ENCODE data around the gene UBE3C.

Gene UBE3C

DNA sequence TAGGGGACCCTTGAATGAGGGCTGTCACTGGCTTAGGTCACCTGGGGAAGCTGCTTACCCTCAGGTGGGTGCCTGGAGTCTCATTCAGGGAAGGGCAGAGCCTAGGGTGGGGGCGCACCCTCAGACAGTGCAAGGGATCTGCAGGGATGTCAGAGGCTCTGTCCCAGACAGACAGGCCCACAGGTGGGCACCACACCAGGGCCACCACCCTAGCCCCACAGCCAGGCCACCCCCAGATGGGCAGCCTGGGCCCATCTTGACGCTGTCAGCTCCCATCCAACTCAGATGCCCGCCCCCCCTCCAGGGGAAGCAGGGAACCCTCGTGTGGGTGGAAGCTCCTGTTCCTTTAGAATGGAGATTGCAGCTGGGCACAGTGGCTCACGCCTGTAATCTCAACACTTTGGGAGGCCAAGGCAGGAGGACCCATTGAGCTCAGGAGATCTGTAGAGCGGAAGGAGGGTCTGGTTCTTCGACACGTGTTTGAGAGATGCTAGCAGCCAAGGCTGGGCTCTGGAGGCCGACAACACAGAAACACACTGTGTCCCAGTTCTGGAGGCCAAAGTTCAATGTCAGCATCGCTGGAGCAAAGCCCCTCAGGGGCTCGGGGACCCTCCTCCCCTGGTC lies 139.6 kb downstream of the UBE3C start:
- H3K4me3 ChIP-seq = no peak overlapping the region
- no peak for DNase-seq
- no peaks in the 10 kb centered on the region for H3K36me3 ChIP-seq
- no peak overlapping the region for H3K27ac ChIP-seq
- no peaks in the 10 kb centered on the region for H3K9me3 ChIP-seq
- TF ChIP-seq, protein P1, sequence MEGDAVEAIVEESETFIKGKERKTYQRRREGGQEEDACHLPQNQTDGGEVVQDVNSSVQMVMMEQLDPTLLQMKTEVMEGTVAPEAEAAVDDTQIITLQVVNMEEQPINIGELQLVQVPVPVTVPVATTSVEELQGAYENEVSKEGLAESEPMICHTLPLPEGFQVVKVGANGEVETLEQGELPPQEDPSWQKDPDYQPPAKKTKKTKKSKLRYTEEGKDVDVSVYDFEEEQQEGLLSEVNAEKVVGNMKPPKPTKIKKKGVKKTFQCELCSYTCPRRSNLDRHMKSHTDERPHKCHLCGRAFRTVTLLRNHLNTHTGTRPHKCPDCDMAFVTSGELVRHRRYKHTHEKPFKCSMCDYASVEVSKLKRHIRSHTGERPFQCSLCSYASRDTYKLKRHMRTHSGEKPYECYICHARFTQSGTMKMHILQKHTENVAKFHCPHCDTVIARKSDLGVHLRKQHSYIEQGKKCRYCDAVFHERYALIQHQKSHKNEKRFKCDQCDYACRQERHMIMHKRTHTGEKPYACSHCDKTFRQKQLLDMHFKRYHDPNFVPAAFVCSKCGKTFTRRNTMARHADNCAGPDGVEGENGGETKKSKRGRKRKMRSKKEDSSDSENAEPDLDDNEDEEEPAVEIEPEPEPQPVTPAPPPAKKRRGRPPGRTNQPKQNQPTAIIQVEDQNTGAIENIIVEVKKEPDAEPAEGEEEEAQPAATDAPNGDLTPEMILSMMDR (IDR thresholded peaks at IDR 0.05) = no peak
- H3K27me3 ChIP-seq = peaks cover 0 to 41% of the 10 kb centered on the region in 2 donors
- intact Hi-C loops (cut with DNase I; ENCODE audit: low total_unique reads) = loop anchor here (10.0 kb wide), 2 partner anchors 107 to 133 kb away; no protein-coding TSS in a partner anchor
- H3K4me1 ChIP-seq = peaks cover 0 to 30% (median 21%) of the 10 kb centered on the region in 4 donors

DNA sequence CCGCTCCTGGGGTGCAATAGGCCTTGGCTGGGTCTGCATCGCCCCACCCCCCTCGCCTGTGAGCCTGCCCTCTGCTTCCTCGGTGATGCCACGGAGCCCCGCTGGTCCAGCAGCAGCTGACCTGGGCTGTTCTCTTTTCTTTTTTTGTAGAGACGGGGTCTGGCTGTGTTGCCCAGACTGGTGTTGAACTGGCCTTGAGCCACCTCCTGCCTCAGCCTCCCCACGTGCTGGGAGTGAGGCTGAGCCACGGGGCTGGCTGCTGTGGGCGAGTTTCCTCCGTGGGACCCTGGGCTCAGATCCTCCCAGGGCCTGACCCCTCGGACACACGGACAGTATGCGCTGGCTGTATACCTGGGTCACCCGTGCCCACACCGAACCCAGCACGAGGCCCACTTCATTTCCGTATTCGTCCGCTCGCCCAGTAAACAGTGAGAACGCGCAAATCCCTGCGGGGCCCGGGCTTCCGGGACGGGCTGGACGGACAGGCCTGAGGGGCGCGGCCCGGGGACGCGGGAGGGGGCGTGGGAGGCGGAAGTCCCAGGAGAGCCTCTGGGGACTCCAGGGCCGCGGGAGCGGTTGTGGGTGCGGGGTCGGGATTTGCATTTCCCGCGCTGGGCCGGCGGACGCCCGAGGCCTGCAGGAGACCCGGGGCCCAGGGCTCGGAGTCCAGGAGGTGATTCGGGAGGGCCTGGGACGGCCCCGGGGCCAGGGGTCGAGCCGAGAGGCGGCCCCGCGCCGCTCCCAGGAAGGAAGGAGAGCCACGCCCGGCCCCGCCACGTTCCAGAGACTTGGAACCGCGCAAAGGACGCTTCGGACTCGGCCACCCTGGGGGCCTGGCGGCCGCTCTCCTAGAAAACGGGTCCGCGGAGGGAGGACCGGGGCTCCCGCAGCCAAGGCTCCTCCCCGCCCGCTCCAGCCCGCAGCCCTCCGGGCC lies 140.3 kb downstream of the UBE3C start:
- H3K9me3 ChIP-seq = no peaks in the 10 kb centered on the region
- peaks cover 0 to 41% of the 10 kb centered on the region in 2 donors for H3K27me3 ChIP-seq
- H3K27ac ChIP-seq = peak overlapping the region in 1 of 2 donors; percentile 54
- H3K36me3 ChIP-seq = no peaks in the 10 kb centered on the region
- peak overlapping the region; percentile 55 to 64 for H3K4me3 ChIP-seq
- H3K4me1 ChIP-seq = peaks cover 0 to 22% (median 14%) of the 10 kb centered on the region in 4 donors
- intact Hi-C loops (cut with DNase I; ENCODE audit: low total_unique reads) = loop anchor here (10.0 kb wide), 2 partner anchors 106 to 134 kb away; no protein-coding TSS in a partner anchor
- DNase-seq = no peak
- TF ChIP-seq, protein P1 (IDR thresholded peaks at IDR 0.05) = no peak

DNA sequence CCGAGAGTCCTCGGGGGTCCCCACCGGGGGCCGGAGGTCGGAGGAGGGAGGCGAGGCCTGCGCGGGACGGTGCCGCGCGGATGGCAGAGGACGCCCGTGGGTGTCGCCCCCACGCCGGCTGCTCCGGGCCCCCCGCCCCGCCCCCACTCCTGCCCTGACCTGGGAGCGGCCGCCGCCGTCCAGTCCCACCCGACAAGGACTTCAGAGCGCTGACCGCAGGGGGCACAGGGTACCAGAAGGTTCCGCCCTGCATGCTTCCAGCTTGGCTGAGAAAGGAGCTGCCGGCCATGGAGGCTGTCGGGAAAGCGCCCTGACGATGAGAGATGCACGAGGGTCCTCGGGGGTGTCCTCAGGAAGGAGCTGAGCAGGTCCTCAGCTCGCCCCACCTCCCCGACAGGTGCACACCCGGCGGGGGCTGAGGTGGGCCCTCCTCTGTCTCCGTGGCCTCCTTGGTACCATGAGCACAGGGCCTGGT lies 141.1 kb downstream of the UBE3C start:
- intact Hi-C loops (cut with DNase I; ENCODE audit: low total_unique reads) = loop anchor here (10.0 kb wide), 2 partner anchors 105 to 135 kb away; no protein-coding TSS in a partner anchor

DNA sequence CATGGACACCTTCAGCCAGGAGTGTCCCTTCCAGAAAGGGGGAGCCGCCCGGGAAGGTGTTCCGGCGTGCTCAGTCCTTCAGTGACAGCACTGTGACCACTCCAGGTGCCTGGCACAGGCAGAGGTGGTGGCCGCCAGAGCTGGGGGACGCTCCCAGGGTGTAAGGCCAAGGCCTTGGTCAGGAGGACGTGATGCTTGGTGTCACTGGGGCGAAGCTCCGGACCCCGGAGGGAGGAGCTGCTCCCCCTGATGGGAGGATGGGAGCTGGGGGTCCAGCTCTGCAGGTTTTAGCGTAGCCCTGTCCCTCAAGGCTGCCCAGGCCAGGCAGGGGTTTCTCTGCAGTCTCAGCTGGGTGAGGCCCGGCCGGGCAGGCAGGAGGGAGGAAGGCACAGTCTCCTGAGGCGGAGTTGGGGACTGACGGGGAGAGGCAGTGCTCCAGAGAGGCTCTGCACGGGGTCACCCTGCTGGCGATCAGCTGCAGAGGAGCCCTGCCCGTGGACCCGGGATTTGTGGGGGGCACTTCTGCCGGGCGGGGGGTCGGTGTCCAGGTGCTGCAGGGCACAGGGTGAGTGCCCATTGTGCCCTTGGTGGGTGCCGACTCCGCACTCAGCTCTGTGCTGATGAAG lies 141.6 kb downstream of the UBE3C start:
- no peak for DNase-seq
- no peak overlapping the region for H3K27ac ChIP-seq
- intact Hi-C loops (cut with DNase I; ENCODE audit: low total_unique reads) = no loop called here

More for the DNA sequence above, 141.1 kb downstream of the UBE3C start:
- Histone ChIP-seq H3K9me3 (peaks cover 0 to 6% (median 0%) of the 10 kb centered on the region in 3 donors), H3K27me3 (peaks cover 0 to 41% of the 10 kb centered on the region in 2 donors), H3K4me3 (peak overlapping the region; percentile 55 to 64), H3K36me3 (no peaks in the 10 kb centered on the region), H3K4me1 (peaks cover 0 to 22% (median 14%) of the 10 kb centered on the region in 4 donors), H3K27ac (peak overlapping the region in 1 of 2 donors; percentile 54)
- no peak for DNase-seq
- TF ChIP-seq, protein P1 (IDR thresholded peaks at IDR 0.05) = no peak

More for the DNA sequence above, 141.6 kb downstream of the UBE3C start:
- H3K4me1 ChIP-seq = peaks cover 0 to 22% (median 14%) of the 10 kb centered on the region in 4 donors
- H3K4me3 ChIP-seq = peak overlapping the region in 1 of 2 donors; percentile 64
- peaks cover 0 to 41% of the 10 kb centered on the region in 2 donors for H3K27me3 ChIP-seq
- TF ChIP-seq, protein P1 (IDR thresholded peaks at IDR 0.05) = no peak
- H3K9me3 ChIP-seq = peaks cover 0 to 6% (median 0%) of the 10 kb centered on the region in 3 donors
- no peaks in the 10 kb centered on the region for H3K36me3 ChIP-seq
